HG03571 (cell line): ENCODE results near the gene SLC14A1.
"Not testable (repeated sequence)": the region's sequence is repeated elsewhere in the genome, so short reads cannot be mapped to it uniquely, and the experiment has no call there.

ENCODE experiments used
- ATAC-seq: cut with Tn5 transposase; IDR thresholded peaks from one replicate; pipeline ENCODE4 v1.9.1; 2021; ENCODE audit not compliant: unreplicated experiment

SLC14A1 gene

GRCh38 chr18:45753286-45753685 is 29.3 kb downstream of the SLC14A1 start:
- no peak for ATAC-seq

- no peak for ATAC-seq
These were observed 32.0 kb downstream of the SLC14A1 start for GRCh38 chr18:45755934-45756333.

GRCh38 chr18:45757005-45757404 is 33.0 kb downstream of the SLC14A1 start:
- no peak for ATAC-seq

- ATAC-seq = not testable (repeated sequence)
These were observed 33.7 kb downstream of the SLC14A1 start for GRCh38 chr18:45757644-45758043.

GRCh38 chr18:45760462-45761036 is 36.6 kb downstream of the SLC14A1 start:
- no peak for ATAC-seq

- ATAC-seq = no peak
These were observed 37.6 kb downstream of the SLC14A1 start for GRCh38 chr18:45761512-45762114.

GRCh38 chr18:45764000-45764686 is 40.2 kb downstream of the SLC14A1 start:
- no peak for ATAC-seq

GRCh38 chr18:45765796-45766195 is 41.8 kb downstream of the SLC14A1 start:
- ATAC-seq = no peak

- ATAC-seq = no peak
These were observed 47.9 kb downstream of the SLC14A1 start for GRCh38 chr18:45771587-45772480.

- peak; percentile 83 for ATAC-seq
These were observed 50.1 kb downstream of the SLC14A1 start for GRCh38 chr18:45774065-45774521.

- peak; percentile 45 for ATAC-seq
These were observed 51.3 kb downstream of the SLC14A1 start for GRCh38 chr18:45775241-45775676.

- ATAC-seq = no peak
These were observed 51.8 kb downstream of the SLC14A1 start for GRCh38 chr18:45775743-45776142.

GRCh38 chr18:45777393-45777792 is 53.4 kb downstream of the SLC14A1 start:
- ATAC-seq = no peak

GRCh38 chr18:45780568-45780967 is 56.6 kb downstream of the SLC14A1 start:
- no peak for ATAC-seq

GRCh38 chr18:45782662-45783061 is 58.7 kb downstream of the SLC14A1 start:
- ATAC-seq = no peak

- ATAC-seq = no peak
These were observed 59.4 kb downstream of the SLC14A1 start for GRCh38 chr18:45783097-45784075.

GRCh38 chr18:45785134-45785533 is 61.2 kb downstream of the SLC14A1 start:
- no peak for ATAC-seq

- no peak for ATAC-seq
These were observed 63.0 kb downstream of the SLC14A1 start for GRCh38 chr18:45786941-45787340.

- no peak for ATAC-seq
These were observed 63.4 kb downstream of the SLC14A1 start for GRCh38 chr18:45787346-45787745.

- ATAC-seq = no peak
These were observed 64.9 kb downstream of the SLC14A1 start for GRCh38 chr18:45788861-45789260.
